Suprapubic skin (tissue), 3 donors: ENCODE results near the gene PEDS1.

ENCODE experiments used
- CTCF ChIP-seq, 2 donors: fragments of 200-600 bp in 1 of 2; fragments of 450-650 bp in 1 of 2; sonication (generic) in 1 of 2; IDR thresholded peaks; one replicate each; pipeline ENCODE4 v1.5.1; 2016 to 2019; ENCODE audit warnings: antibody characterized with exemption in 2 of 2, mild to moderate bottlenecking in 1 of 2, moderate library complexity in 1 of 2
- POLR2A ChIP-seq, 2 donors: fragments of 450-650 bp; IDR thresholded peaks; one replicate each; pipeline ENCODE4 v1.6.1; 2017; ENCODE audit warnings: antibody characterized with exemption in 2 of 2, mild to moderate bottlenecking in 2 of 2, moderate library complexity in 2 of 2

- TF ChIP-seq CTCF (IDR thresholded peaks at IDR 0.05) = peak in 1 of 2 donors; percentile 84
- peak; percentile 98 to 99 for TF ChIP-seq POLR2A (IDR thresholded peaks at IDR 0.05)
These were observed 36.9 kb upstream of the PEDS1 start, which contains the start of gene CEBPB for GRCh38 chr20:50190251-50191064.
